Endodermal cell (in vitro differentiated cells): Measurements from ENCODE around the gene KRTAP9-6. TPM values are rescaled to one million over a fixed set of nuclear protein-coding genes. Genes with fewer than 3 reads are reported as not detected.

ENCODE experiments used
- DNase-seq: peaks from one replicate; pipeline ENCODE4 v3.0.0-alpha.2; 2017
- H3K27ac ChIP-seq: 2 replicates; pipeline ENCODE4 v1.5.1; 2013; ENCODE audit warnings: mild to moderate bottlenecking, low read depth, low read length, moderate library complexity
- H3K27me3 ChIP-seq: 2 replicates; pipeline ENCODE4 v1.6.1; 2013; ENCODE audit warnings: mild to moderate bottlenecking, low read length, moderate library complexity; ENCODE audit not compliant: insufficient read depth, control insufficient read depth, poor library complexity, severe bottlenecking
- H3K36me3 ChIP-seq: 2 replicates; pipeline ENCODE4 v1.7.0; 2013; ENCODE audit warnings: mild to moderate bottlenecking, low read length, moderate library complexity; ENCODE audit not compliant: control insufficient read depth, insufficient read depth
- H3K4me1 ChIP-seq: one replicate; pipeline ENCODE4 v1.7.0; 2013; ENCODE audit warnings: low read length; ENCODE audit not compliant: control insufficient read depth, insufficient read depth
- H3K4me3 ChIP-seq: 2 replicates; pipeline ENCODE4 v1.5.1; 2013; ENCODE audit warnings: mild to moderate bottlenecking, low read length, moderate library complexity
- H3K9ac ChIP-seq: 2 replicates; pipeline ENCODE4 v1.6.1; 2013; ENCODE audit warnings: mild to moderate bottlenecking, low read length, moderate library complexity; ENCODE audit not compliant: poor library complexity, severe bottlenecking; ENCODE audit errors: extremely low read depth
- H3K9me3 ChIP-seq: 2 replicates; pipeline ENCODE4 v1.6.1; 2013; ENCODE audit warnings: mild to moderate bottlenecking, low read length, moderate library complexity; ENCODE audit not compliant: control insufficient read depth
- H3K27ac Mint-ChIP-seq: 2 replicates; pipeline ENCODE4 v1.8.0; 2020; ENCODE audit warnings: mixed read lengths
- H3K27me3 Mint-ChIP-seq: 2 replicates; pipeline ENCODE4 v1.8.0; 2021; ENCODE audit warnings: mild to moderate bottlenecking, mixed read lengths; ENCODE audit not compliant: insufficient read depth
- H3K36me3 Mint-ChIP-seq: 2 replicates; pipeline ENCODE4 v1.8.0; 2020; ENCODE audit warnings: low read depth, mixed read lengths
- H3K4me1 Mint-ChIP-seq: 2 replicates; pipeline ENCODE4 v1.8.0; 2020; ENCODE audit warnings: mixed read lengths
- H3K4me3 Mint-ChIP-seq: 2 replicates; pipeline ENCODE4 v1.8.0; 2020; ENCODE audit warnings: mild to moderate bottlenecking, moderate library complexity, mixed read lengths
- H3K9me3 Mint-ChIP-seq: 2 replicates; pipeline ENCODE4 v1.8.0; 2020; ENCODE audit warnings: mild to moderate bottlenecking, mixed read lengths
- WGBS, 2 experiments: methylation state at CpG; one replicate each; pipeline versions ENCODE4 v1.1.5 to v1.1.7; 2013; ENCODE audit warnings: missing lambda C conversion rate in 2 of 2, mixed read lengths in 1 of 2; ENCODE audit not compliant: insufficient coverage in 1 of 2, insufficient read length in 1 of 2; 5-methylcytosine and 5-hydroxymethylcytosine counted together
- total RNA-seq, 2 donors: library from RNA; stranded (reverse); fragmentation: NEBNext Ultra II Directional in 1 of 2; extraction: Animal tissue kit (Norgen Biotek cat#: 25700) in 1 of 2; gene quantifications; 2 replicates in 1 of 2; 3 replicates in 1 of 2; pipeline ENCODE4 v1.2.1, GENCODE V29; 2021
- TF ChIP-seq, protein P1 (sequence below): fragments of 200-600 bp; sonication (generic); conservative IDR thresholded peaks from 2 replicates; pipeline ENCODE4 v1.5.0; 2021; ENCODE audit warnings: antibody characterized with exemption, mild to moderate bottlenecking

KRTAP9-6 gene
- total RNA-seq, 2 donors from 2014 or later, result not detected

DNA sequence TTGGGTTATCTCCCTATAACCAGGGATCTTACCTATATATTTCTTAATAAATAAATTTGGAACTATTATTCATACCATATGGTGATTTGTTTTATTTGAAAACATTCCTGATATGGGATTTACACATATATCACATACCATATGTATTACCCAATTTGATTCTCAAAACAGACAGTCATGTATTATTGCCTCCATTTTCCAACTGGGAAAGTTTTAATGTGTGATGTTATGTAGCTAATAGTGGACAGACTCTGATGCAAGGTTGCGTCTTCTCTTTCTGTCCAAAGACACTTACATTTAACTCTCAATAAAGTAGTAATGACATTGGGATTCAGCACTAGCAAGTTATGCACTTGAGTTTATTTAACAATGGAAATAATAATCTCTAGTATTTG, 8.9 kb upstream of the KRTAP9-6 start:
- Histone ChIP-seq H3K4me1 (no peaks in the 10 kb centered on the region), H3K9me3 (no peaks in the 10 kb centered on the region), H3K9ac (no peak overlapping the region), H3K36me3 (no peaks in the 10 kb centered on the region), H3K27me3 (peaks cover 58% of the 10 kb centered on the region), H3K27ac (no peak overlapping the region), H3K4me3 (no peak overlapping the region)
- Mint-ChIP-seq H3K36me3 (no peaks in the 10 kb centered on the region), H3K4me1 (no peaks in the 10 kb centered on the region), H3K9me3 (no peaks in the 10 kb centered on the region), H3K27ac (no peak overlapping the region), H3K27me3 (peaks cover 44% of the 10 kb centered on the region), H3K4me3 (no peak overlapping the region)
- TF ChIP-seq, protein P1, sequence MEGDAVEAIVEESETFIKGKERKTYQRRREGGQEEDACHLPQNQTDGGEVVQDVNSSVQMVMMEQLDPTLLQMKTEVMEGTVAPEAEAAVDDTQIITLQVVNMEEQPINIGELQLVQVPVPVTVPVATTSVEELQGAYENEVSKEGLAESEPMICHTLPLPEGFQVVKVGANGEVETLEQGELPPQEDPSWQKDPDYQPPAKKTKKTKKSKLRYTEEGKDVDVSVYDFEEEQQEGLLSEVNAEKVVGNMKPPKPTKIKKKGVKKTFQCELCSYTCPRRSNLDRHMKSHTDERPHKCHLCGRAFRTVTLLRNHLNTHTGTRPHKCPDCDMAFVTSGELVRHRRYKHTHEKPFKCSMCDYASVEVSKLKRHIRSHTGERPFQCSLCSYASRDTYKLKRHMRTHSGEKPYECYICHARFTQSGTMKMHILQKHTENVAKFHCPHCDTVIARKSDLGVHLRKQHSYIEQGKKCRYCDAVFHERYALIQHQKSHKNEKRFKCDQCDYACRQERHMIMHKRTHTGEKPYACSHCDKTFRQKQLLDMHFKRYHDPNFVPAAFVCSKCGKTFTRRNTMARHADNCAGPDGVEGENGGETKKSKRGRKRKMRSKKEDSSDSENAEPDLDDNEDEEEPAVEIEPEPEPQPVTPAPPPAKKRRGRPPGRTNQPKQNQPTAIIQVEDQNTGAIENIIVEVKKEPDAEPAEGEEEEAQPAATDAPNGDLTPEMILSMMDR, result no peak
- WGBS, 2 experiments, result no CpG with 5 or more reads among the region's 1 CpG
- no peak for DNase-seq

DNA sequence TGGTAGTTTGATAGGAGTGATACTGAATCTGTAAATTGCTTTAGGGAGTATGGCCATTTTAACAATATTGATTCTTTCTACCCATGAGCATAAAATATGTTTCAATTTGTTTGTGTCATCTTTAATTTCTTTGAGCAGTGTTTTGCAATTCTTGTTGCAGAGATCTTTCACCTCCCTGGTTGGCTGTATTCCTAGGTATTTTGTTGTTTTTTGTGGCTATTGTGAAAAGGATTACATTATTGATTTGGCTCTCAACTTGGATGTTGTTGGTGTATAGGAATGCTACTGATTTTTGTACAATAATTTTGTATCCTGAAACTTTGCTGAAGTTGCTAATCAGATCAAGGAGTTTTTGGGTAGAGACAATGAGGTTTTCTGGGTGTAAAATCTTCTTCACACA, 6.8 kb upstream of the KRTAP9-6 start:
- Histone ChIP-seq H3K9me3 (no peaks in the 10 kb centered on the region), H3K27ac (no peak overlapping the region), H3K4me1 (no peaks in the 10 kb centered on the region), H3K27me3 (peaks cover 39% of the 10 kb centered on the region), H3K36me3 (no peaks in the 10 kb centered on the region), H3K9ac (no peak overlapping the region), H3K4me3 (no peak overlapping the region)
- no peak for DNase-seq
- H3K9me3 Mint-ChIP-seq, result no peaks in the 10 kb centered on the region
- H3K36me3 Mint-ChIP-seq, result no peaks in the 10 kb centered on the region
- TF ChIP-seq, protein P1, result no peak
- no peak overlapping the region for H3K4me3 Mint-ChIP-seq
- H3K4me1 Mint-ChIP-seq, result no peaks in the 10 kb centered on the region
- H3K27me3 Mint-ChIP-seq, result peaks cover 45% of the 10 kb centered on the region
- H3K27ac Mint-ChIP-seq, result no peak overlapping the region

DNA sequence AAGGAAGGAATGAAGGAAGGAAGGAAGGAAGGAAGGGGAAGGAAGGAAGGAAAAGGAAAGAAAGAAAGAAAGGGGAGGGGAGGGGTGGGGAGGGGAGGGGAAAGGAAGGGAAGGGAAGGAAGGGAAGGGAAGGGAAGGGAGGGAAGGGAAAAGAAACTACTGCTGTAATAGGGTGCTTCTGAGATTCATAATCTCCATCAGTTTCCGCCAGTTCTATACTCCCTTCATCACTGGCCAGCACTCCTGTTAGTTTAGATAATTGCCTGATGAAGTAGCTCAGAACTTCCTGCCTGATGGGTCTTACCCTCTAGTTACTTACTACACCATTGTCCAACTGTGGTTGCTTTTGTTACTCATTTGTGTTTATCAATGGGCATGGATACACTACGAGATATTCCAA, 2.0 kb upstream of the KRTAP9-6 start:
- 96% methylated on average over 1 of the region's 2 CpGs; no CpG with 5 or more reads in 1 of the 2 experiments for WGBS, 2 experiments
- Histone ChIP-seq H3K9ac (no peak overlapping the region), H3K4me1 (no peaks in the 10 kb centered on the region), H3K4me3 (no peak overlapping the region), H3K27me3 (peaks cover 31% of the 10 kb centered on the region), H3K27ac (no peak overlapping the region), H3K36me3 (no peaks in the 10 kb centered on the region), H3K9me3 (no peaks in the 10 kb centered on the region)
- Mint-ChIP-seq H3K4me3 (no peak overlapping the region), H3K27ac (no peak overlapping the region), H3K36me3 (no peaks in the 10 kb centered on the region), H3K9me3 (no peaks in the 10 kb centered on the region), H3K4me1 (no peaks in the 10 kb centered on the region), H3K27me3 (peaks cover 30% of the 10 kb centered on the region)
- TF ChIP-seq, protein P1, result no peak
- DNase-seq, result no peak
